Keratinocyte (primary cell): ENCODE measurements around the gene FAU. TPM values are rescaled to one million over a fixed set of nuclear protein-coding genes. Genes with fewer than 3 reads are reported as not detected.

ENCODE experiments used
- DNase-seq: peaks from one replicate; pipeline ENCODE4 v3.0.0-alpha.2; 2011; ENCODE audit warnings: low read depth, missing footprints, low spot score
- FAIRE-seq: peaks from 2 replicates; lab custom pipeline; 2011; peaks lifted over from hg19 to GRCh38; lab: Jason Lieb, UNC
- H2AFZ ChIP-seq: 2 replicates; pipeline ENCODE4 v1.6.0; 2012; ENCODE audit warnings: low read length, control low read depth, inconsistent platforms; ENCODE audit not compliant: control insufficient read depth
- H3K27ac ChIP-seq: 2 replicates; pipeline ENCODE4 v1.5.1; 2011; ENCODE audit warnings: low read length; ENCODE audit not compliant: control insufficient read depth, insufficient read depth
- H3K27me3 ChIP-seq: 3 replicates; pipeline ENCODE4 v1.6.0; 2011; ENCODE audit warnings: low read length; ENCODE audit not compliant: control insufficient read depth, insufficient read depth; ENCODE audit errors: extremely low read depth
- H3K36me3 ChIP-seq, 2 experiments: 2 replicates in 1 of 2; 3 replicates in 1 of 2; pipeline ENCODE4 v1.5.1; 2011; ENCODE audit warnings: low read length in 2 of 2, mild to moderate bottlenecking in 1 of 2; ENCODE audit not compliant: control insufficient read depth in 2 of 2, insufficient read depth in 2 of 2; ENCODE audit errors: extremely low read depth in 1 of 2
- H3K4me1 ChIP-seq: 3 replicates; pipeline ENCODE4 v1.5.1; 2011; ENCODE audit warnings: low read length; ENCODE audit not compliant: control insufficient read depth, insufficient read depth; ENCODE audit errors: extremely low read depth
- H3K4me2 ChIP-seq: 3 replicates; pipeline ENCODE4 v1.6.0; 2011; ENCODE audit warnings: low read depth, low read length; ENCODE audit not compliant: control insufficient read depth, insufficient read depth; ENCODE audit errors: extremely low read depth
- H3K4me3 ChIP-seq, 3 experiments: fragments of 200-600 bp in 1 of 3; sonication (generic) in 1 of 3; 2 replicates in 2 of 3; 3 replicates in 1 of 3; pipeline ENCODE4 v1.5.1; 2011 to 2016; ENCODE audit warnings: low read length in 3 of 3, mild to moderate bottlenecking in 3 of 3, control low read depth in 2 of 3, inconsistent platforms in 1 of 3, low read depth in 1 of 3, mixed read lengths in 1 of 3, mixed run types in 1 of 3, moderate library complexity in 1 of 3; ENCODE audit not compliant: control insufficient read depth in 2 of 3, insufficient read depth in 2 of 3; ENCODE audit errors: extremely low read depth in 1 of 3
- H3K79me2 ChIP-seq: 2 replicates; pipeline ENCODE4 v1.6.0; 2012; ENCODE audit warnings: low read length; ENCODE audit not compliant: control insufficient read depth, insufficient read depth
- H3K9ac ChIP-seq: 3 replicates; pipeline ENCODE4 v1.6.0; 2011; ENCODE audit warnings: low read length; ENCODE audit not compliant: control insufficient read depth, insufficient read depth; ENCODE audit errors: extremely low read depth
- H3K9me1 ChIP-seq: 3 replicates; pipeline ENCODE4 v1.6.0; 2011; ENCODE audit warnings: low read length; ENCODE audit not compliant: control insufficient read depth, insufficient read depth; ENCODE audit errors: extremely low read depth
- H3K9me3 ChIP-seq: 2 replicates; pipeline ENCODE4 v1.5.1; 2012; ENCODE audit warnings: low read depth, low read length; ENCODE audit not compliant: control insufficient read depth
- H4K20me1 ChIP-seq: 3 replicates; pipeline ENCODE4 v1.6.0; 2011; ENCODE audit warnings: low read length; ENCODE audit not compliant: control insufficient read depth, insufficient read depth; ENCODE audit errors: extremely low read depth
- EZH2 ChIP-seq: IDR thresholded peaks from one replicate; pipeline ENCODE4 v1.6.1; 2012; ENCODE audit warnings: inconsistent platforms, mild to moderate bottlenecking, low read length, moderate library complexity
- dilution Hi-C: fragments of 300-500 bp; cut with MboI; formaldehyde crosslinking; loops from one replicate; pipeline ENCODE4 v1.7.0; 2020; ENCODE audit warnings: low sequenced_read_pairs; ENCODE audit not compliant: extremely low pct_ligation_motif_present
- polyA plus RNA-seq, 5 experiments: library from polyadenylated mRNA; depleted of rRNA in 3 of 5; stranded (reverse) in 3 of 5; stranded (forward) in 1 of 5; unstranded in 1 of 5; fragments of >200 nt; gene quantifications; 1 replicate in 1 of 5; 2 replicates in 3 of 5; 3 replicates in 1 of 5; pipeline versions ENCODE4 v1.2.1 to v1.2.3, GENCODE V29; 2011 to 2012; ENCODE audit warnings: missing spikeins in 2 of 5, low read depth in 1 of 5, low replicate concordance in 1 of 5
- TF ChIP-seq, protein P1 (sequence below), 3 experiments: IDR thresholded peaks in 1 of 3; conservative IDR thresholded peaks in 1 of 3; optimal IDR thresholded peaks in 1 of 3; 2 replicates in 2 of 3; 3 replicates in 1 of 3; pipeline versions ENCODE3 to v1.5.1; 2011; ENCODE audit warnings: low read length in 3 of 3, mild to moderate bottlenecking in 3 of 3, moderate library complexity in 2 of 3, control low read depth in 1 of 3, inconsistent platforms in 1 of 3; ENCODE audit not compliant: insufficient read depth in 2 of 3; ENCODE audit errors: extremely low read depth in 1 of 3

The FAU gene
- polyA plus RNA-seq, 1 donor (not counting 4 experiments of a cell fraction or from before 2014, with no cell fraction given) = 452 TPM

GRCh38 chr11:65113361-65113756 lies 8.6 kb downstream of the FAU start:
- Histone ChIP-seq H2AFZ (no peak overlapping the region), H3K36me3 (peaks cover 10 to 13% of the 10 kb centered on the region in 2 experiments), H3K27me3 (no peaks in the 10 kb centered on the region), H3K9ac (no peak overlapping the region), H3K4me3 (peak overlapping the region in 2 of 3 experiments; percentile 46 to 68), H3K4me1 (peaks cover 32% of the 10 kb centered on the region), H3K4me2 (peak overlapping the region; percentile 91), H3K9me3 (no peaks in the 10 kb centered on the region), H3K79me2 (peaks cover 18% of the 10 kb centered on the region), H4K20me1 (no peaks in the 10 kb centered on the region), H3K9me1 (peaks cover 2% of the 10 kb centered on the region), H3K27ac (no peak overlapping the region)
- FAIRE-seq (no peak), DNase-seq (no peak)
- TF ChIP-seq EZH2 = no peak
- TF ChIP-seq, protein P1, sequence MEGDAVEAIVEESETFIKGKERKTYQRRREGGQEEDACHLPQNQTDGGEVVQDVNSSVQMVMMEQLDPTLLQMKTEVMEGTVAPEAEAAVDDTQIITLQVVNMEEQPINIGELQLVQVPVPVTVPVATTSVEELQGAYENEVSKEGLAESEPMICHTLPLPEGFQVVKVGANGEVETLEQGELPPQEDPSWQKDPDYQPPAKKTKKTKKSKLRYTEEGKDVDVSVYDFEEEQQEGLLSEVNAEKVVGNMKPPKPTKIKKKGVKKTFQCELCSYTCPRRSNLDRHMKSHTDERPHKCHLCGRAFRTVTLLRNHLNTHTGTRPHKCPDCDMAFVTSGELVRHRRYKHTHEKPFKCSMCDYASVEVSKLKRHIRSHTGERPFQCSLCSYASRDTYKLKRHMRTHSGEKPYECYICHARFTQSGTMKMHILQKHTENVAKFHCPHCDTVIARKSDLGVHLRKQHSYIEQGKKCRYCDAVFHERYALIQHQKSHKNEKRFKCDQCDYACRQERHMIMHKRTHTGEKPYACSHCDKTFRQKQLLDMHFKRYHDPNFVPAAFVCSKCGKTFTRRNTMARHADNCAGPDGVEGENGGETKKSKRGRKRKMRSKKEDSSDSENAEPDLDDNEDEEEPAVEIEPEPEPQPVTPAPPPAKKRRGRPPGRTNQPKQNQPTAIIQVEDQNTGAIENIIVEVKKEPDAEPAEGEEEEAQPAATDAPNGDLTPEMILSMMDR (optimal IDR thresholded peaks at IDR 0.05 in 1 of 3, IDR thresholded peaks at IDR 0.05 in 1 of 3, conservative IDR thresholded peaks at IDR 0.05 in 1 of 3; ENCODE audit: extremely low read depth in 1 of 3, insufficient read depth in 2 of 3, low read length in 3 of 3) = no peak
- dilution Hi-C loops = no loop called here

GRCh38 chr11:65112546-65113360 lies 9.2 kb downstream of the FAU start:
- Histone ChIP-seq H3K9me3 (no peaks in the 10 kb centered on the region), H3K9ac (peak overlapping the region; percentile 67), H3K79me2 (peaks cover 18% of the 10 kb centered on the region), H3K4me1 (peaks cover 32% of the 10 kb centered on the region), H3K36me3 (peaks cover 10% of the 10 kb centered on the region in 2 experiments), H3K4me3 (peak overlapping the region; percentile 46 to 81 (median 68)), H3K27me3 (no peaks in the 10 kb centered on the region), H2AFZ (peak overlapping the region; percentile 6), H3K4me2 (peak overlapping the region; percentile 91), H3K27ac (no peak overlapping the region), H3K9me1 (peaks cover 2% of the 10 kb centered on the region), H4K20me1 (no peaks in the 10 kb centered on the region)
- FAIRE-seq (no peak), DNase-seq (no peak)
- dilution Hi-C loops = no loop called here
- TF ChIP-seq EZH2 = no peak
- TF ChIP-seq, protein P1 (optimal IDR thresholded peaks at IDR 0.05 in 1 of 3, IDR thresholded peaks at IDR 0.05 in 1 of 3, conservative IDR thresholded peaks at IDR 0.05 in 1 of 3; ENCODE audit: extremely low read depth in 1 of 3, insufficient read depth in 2 of 3, low read length in 3 of 3) = peak; percentile 68 to 85 (median 85)
